Cerebellar nuclear complex (tissue), 1 donor: ENCODE results near the gene CAPN15.
A peak's percentile ranks its signal among the peaks of the same experiment; 100 is the strongest.

ENCODE experiments used
- DNase-seq, 2 experiments: peaks; one replicate each; lab custom pipeline; 2025; lab: John Stamatoyannopoulos, UW

CAPN15 gene

DNA sequence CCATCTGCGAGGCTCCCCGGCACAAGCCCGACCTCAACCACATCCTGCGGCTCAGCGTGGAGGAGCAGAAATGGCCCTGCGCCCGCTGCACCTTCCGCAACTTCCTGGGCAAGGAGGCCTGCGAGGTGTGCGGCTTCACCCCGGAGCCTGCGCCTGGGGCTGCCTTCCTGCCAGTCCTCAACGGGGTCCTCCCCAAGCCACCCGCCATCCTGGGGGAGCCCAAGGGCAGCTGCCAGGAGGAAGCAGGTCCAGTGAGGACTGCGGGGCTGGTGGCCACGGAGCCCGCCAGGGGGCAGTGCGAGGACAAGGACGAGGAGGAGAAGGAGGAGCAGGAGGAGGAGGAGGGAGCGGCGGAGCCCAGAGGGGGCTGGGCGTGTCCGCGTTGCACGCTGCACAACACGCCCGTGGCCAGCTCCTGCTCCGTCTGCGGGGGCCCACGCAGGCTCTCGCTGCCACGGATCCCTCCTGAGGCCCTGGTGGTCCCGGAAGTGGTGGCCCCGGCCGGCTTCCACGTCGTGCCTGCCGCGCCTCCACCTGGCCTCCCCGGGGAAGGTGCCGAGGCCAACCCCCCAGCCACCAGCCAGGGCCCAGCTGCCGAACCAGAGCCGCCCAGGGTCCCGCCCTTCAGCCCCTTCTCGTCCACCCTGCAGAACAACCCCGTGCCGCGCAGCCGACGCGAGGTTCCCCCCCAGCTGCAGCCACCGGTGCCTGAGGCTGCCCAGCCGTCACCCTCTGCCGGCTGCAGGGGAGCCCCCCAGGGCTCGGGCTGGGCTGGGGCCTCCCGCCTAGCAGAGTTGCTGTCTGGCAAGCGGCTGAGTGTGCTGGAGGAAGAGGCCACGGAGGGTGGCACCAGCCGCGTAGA lies 19.6 kb downstream of the CAPN15 start:
- DNase-seq, result peak; percentile 43 to 72

DNA sequence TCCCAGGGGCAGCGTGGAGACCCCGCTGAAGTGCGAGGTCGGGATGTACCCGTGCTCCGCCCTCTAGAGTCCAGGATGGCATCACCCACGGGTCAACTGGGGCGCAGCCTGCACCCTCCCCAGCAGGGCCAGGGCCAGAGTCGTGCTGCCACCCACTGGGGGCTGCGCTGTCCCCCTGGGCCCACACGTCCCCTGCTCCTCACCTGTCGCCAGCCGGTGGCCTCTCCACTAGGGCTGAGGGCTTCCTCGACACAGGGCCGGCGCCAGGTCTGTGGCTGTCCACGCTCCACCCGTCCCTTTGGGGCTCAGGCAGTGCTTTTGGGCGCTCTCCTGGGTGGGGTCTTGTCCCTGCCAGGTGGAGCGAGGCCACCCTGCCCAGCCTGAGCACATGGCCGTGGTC lies 21.1 kb downstream of the CAPN15 start:
- no peak for DNase-seq

DNA sequence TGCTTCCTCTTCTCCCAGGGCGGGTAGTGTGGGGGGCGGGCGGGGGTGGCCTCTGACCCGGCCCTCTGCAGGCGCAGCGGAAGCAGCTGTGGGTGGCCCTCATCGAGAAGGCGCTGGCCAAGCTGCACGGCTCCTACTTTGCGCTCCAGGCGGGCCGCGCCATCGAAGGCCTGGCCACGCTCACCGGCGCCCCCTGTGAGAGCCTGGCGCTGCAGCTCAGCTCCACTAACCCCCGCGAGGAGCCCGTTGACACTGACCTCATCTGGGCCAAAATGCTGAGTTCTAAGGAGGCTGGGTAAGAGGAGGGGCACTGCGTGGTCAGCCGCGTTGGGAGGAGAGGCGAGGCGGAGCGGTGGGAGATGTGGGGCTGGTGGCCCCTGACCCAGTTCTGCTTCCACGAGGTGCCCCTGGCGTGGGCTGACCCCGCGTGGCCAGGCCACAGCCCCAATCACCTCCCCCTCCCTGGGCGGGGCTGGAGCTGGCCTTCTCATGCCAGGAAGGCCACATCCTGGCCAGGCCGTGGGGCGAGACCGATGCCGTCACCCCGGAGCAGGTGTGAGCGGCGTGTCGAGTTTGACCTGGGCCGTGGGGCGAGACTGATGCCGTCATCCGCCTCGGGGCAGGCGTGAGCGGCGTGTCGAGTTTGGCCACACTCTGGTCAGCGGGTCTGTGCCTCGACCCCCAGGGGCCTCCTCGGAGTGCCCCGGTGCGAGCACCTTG lies 22.2 kb downstream of the CAPN15 start:
- no peak for DNase-seq

DNA sequence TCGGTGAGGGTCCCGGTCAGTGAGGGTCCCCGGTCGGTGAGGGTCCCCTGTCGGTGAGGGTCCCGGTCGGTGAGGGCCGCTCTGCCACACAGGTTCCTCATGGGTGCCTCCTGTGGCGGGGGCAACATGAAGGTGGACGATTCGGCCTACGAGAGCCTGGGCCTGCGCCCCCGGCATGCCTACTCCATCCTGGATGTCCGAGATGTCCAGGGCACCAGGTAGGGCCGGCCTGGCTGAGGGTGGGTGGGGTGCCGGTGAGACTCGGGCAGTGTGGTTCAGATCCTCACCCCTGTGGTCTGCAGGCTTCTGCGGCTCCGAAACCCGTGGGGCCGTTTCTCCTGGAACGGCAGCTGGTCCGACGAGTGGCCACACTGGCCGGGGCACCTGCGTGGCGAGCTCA lies 23.7 kb downstream of the CAPN15 start:
- DNase-seq, result no peak

DNA sequence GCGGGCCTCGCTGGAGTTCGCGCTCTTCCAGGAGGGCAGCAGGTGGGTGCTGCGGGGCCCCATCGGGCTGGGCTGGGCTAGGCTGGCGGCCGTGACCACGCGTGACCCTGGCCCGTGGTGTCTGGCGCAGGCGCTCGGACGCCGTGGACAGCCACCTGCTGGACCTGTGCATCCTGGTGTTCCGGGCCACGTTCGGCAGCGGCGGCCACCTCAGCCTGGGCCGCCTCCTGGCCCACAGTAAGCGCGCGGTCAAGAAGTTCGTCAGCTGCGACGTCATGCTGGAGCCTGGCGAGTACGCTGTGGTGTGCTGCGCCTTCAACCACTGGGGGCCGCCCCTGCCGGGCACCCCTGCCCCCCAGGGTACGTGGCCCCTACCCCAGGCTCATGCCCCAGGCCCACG lies 24.7 kb downstream of the CAPN15 start:
- DNase-seq, result no peak

DNA sequence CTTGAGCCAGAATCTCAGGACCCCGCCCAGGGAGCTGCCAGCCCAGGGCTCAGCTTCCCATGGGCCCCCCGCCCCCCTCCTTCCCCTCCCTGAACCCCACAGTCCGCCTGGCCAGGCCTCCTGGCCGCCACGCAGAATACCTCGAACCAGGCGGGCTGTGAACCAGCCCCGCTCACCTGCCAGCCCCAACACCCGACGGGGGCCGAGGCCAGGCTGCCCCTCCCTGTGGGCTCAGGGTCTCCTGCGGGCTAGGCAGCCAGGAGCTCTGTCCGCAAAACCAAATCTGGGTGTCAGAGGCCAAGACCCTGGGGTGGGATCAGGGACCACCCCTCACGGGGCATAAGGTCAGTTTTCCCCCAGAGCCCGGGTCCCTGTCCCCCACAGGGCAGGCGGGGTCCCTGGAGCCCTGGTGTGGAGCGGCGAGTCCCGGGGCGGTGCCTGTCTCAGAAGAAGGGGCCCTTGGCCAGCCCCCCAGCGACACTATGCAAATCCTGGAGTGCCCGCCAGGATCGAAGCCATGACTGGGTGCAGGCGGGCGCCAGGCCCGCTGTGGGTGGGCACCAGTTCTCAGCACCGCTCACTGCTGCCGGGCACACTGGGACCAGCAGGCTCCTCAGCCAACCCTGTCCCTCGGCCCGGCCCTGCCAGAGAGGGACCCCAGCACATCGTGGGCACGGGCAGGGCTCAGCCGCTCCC lies 26.2 kb downstream of the CAPN15 start:
- DNase-seq, result no peak

DNA sequence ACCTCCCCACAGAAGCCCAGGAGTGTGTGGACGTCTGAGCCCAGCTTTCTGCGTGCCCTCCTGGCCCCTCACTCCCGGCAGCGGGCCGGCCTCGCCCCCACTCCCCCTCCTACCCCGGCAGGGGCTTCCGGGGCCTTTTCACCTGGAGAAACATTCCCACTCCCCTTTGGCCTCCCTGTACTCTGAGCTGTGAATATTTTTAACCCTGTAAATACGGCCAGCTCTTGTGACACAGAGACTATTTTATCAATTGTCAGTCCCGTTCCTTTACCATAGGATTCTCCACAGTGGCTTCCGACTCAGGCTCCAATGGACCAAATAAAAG lies 26.7 kb downstream of the CAPN15 start:
- DNase-seq, result no peak

DNA sequence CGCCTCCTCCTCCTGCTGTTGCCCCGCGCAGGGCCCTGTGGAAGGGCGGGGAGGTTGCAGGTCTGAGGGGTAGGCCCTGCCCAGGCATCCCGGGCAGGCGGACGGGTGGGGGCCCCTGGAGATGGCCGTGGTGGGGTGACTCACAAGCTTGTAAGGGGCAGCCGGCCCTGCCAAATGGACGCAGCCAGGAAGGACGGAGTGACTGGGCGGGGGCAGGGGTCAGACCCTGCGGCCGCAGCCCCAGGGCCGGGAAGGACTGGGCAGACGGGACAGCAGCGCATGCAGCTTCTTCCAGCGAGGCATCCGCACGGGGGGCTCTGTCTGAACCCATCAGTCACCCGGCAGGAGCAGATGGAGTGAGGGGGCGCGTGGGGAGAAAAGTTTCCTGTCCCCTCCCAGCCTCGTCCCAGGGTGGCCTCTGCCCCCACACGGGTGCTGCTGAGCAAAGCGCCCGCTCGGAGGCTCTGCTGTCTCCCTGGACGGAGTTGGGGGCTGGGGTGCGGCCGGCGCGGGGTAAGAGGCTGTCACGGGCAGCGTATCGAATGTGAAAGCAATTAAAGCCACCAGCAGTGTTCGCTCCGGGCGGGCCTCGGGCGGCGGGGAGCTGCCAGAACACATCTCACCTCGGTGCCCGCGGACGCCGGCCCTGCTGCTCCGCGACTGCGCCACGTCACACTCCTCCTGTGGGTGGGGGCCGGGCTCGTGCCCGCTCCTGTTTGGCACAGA lies 27.3 kb downstream of the CAPN15 start:
- no peak for DNase-seq

DNA sequence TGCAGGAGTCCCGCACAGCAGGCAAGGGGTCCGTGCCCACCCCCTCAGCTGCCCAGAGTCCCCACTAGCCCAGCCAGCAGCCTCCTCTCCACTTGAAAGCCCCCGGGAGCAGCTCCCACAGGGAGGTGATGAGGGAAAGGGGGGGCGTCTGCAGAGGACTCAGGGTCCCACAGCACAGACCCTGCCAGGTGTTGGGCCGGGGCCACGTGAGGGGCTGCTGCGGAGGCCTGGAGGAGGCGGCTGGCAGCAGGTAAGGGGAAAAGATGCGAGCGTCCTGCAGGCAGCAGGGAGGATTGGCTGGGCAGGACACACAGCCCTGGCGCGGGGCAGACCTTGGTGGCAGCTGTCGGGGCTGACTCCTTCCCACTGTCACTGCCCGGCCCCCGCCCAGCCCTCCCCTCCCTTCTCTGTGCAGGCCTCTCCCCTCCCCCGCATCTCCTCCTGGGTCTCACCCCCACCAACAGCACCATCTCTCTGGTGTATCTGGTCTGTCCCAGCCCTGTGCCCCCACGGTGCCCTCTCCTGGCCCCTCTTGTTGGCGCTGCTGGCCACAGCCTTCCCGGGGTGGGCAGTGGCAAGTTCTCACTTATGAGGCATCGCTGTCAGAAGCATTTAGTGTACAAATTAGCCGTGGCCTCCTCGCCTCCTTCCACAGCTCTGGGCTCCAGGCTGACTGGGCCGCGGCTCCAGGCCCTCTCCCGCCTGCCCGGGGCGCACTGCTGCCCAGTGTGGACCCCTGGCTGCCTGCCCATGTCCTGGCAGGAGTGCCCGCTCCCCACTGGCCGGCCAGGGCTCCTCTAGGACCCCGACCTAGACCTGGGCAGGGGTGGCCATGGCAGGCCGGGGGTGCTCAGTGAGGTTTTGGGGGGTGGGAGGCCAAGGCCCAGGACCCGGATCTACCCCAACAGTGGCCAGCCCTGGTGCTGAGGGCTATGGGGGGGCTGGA lies 28.3 kb downstream of the CAPN15 start:
- DNase-seq, result no peak

DNA sequence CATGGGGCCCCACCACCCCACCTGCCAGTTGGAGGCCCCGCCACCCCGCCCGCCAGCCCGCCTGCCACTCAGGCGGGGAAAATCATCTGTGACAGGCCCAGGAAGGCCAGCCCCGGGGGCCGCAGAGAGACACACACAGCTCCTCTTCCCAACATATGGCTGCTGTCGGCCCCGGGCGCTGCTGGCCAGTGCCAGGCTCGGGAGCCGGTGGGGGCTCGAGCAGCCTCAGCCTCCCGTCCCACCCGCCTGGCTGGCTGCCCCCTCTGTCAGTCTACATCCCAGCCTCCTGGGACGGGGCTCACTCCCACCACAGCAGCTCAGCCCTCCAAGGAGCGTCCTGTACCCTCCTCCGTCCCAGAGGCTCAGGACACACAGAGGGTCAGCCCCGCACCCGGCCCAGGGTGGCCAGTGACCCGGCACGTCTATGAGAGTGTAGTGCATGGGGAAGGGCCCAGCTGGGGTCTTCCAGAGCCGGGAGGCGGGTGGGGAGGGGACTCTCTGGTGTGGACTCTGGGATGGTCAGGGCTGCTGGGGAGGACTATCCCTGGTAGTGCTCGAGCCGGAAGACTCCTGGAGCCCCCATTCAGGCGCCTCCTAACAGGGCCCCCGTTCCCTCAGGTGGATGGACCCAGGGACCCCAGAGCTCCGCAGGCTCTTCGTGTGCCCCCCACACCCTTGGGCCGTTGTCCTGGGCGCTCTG lies 29.1 kb downstream of the CAPN15 start:
- DNase-seq, result no peak

DNA sequence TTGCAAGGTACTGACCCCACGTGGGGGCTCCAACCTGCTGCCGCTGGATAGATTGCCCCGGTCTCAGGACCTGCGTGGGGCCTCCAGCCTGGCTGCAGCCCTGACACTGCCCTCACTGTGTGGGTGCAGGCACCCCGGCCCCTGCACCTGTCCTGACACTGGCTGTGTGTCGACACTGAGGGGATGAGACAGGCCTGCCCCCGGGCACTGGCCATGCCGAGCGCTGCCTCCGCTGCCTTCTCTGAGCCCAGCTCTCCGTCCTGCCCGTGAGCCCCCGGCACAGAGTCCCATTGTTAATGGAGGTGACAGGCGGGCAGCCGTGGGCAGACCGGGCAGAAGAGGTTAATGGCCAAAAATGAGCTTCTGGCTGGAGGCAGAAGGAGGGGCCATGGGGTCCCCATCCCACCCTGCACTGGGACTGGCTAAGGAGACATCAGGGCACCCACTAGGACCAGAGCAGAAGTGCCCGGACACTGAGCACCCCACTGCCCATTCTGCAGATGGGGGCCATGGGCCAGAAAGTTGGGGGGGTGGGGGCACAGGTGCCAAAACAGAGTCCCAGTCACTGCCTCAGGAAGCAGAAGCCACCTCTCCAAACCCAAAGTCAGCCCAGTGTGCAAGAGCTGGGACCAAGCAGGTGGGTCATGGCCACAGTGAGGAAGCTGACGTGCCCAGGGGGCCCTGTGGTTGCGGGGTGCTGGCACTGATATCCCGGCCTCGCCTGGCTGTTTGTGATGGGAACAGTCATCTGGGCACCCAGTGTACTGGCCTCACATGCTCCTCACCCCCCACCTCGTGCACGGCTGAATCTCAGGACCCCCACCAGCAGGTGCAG lies 30.2 kb downstream of the CAPN15 start:
- DNase-seq, result no peak

DNA sequence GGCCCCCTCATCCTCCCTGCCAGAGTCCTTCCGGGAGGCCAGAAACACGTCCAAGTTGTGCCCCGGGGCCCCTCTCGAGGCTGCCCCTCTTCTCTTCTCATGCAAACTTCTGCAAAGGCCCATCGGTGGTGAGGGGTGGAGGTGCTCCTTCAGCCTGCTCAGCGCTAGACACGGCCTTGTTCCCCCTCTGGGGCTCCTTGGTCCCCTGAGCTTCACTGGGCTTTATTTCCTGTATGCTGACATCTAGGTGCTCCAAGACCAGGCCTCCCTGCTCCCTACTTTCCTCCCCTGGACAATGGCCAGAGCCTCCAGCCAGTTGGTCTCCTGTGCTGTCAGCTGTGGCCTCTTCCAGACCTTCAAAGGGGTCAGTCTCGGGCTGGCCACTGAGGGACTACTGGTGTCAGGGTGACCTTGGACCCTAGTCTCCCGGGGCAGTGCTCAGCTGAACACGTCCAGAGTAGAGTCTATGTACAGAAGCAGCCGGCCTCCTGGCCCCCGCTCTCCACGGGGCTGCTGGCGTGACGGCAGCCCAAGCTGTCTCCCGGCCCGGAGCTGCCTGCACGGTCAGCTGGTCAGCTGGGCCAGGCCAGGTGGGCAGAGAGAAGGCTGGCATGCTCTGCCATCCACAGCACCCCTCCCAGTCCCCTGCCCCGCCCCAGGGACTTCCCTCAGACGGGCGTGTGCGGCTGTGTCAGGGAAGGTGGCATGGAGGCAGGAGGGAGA lies 30.9 kb downstream of the CAPN15 start:
- peak; percentile 83 to 94 for DNase-seq

DNA sequence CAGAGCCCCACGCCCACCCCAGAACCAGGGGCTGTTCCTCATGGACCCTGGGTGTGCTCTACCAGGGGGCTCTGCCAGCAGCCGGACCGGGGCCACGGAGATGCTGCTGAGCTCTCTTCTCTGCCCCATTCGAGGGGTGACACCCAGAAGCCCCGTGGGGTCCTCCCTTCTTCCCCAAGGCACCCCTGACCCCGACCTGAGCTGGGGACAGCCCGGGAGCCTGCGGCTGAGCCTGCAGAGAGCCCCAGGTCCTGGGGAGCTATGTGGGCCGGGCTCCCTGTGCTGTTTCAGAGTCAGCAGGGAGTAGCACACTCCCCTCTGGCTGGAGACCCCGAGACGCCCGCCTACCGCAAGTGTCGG lies 31.5 kb downstream of the CAPN15 start:
- DNase-seq, result no peak

DNA sequence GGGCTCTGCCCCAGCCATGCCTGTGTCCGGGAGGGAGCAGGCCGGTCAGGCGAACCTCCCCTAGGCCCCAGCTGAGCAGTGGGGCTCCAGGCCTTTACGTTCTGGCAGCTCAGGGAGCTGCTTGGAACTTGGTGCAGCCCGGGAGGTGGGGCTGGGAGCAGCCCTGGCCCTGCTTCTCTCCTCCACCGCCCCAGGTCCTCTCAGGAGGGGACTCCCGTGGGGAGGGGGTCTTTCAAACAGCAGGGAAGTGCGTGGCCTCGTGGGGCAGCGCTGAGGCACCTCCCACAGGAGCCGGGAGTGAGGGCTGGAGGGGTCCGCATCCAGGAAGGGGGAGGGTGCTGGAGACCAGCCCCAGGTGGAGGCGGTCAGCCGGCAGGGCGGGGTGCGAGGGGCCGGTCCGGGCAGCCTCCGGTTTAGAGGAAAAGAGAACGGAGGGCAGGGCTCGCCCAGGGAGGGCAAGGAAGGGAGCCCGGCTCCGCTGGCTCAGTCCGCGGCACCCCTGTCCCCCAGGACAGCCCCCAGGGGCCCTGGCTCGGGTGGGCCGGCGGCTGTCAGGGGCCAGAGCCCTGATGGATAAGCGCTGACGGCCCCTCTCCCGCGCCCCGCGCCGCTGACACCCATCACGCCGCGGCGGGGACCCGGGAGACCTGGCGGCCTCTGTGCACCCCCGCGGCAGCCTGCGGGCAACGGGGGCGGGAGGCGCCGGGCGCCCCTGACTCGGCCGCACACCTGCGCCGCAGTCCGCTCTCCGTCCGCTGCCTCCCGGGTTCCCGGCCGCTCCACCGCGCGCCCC lies 32.1 kb downstream of the CAPN15 start:
- no peak for DNase-seq

DNA sequence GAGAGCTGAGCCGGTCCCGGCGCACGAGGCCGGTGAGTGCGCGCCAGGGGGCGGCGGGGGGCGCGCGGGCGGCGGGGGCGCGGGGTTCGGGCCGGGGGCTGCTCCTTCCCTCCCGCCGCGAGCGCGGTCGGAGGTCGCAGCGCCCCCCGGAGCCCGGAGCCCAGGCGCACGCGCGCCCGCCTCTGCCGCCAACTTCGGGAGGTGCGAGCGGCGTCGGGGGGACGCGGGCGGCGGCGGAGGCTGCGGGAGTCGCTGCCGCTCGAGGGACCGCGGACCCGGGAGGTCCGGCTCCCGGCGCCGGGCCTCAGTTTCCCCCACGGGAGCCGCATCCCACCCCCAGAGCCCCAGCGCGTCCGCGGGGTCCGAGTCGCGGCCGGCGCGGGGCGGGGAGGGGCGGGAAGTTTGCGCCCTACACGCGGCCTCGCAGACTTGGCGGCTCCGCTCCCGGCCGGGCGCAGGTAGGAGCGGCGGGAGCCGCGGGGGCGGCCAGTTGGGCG lies 32.7 kb downstream of the CAPN15 start, which contains the start of gene PRR35:
PRR35 (plus strand) TSS at position 191 of the 497 bp plus-strand sequence. CDS start 2,901 bp downstream, outside the sequence.
- no peak for DNase-seq

DNA sequence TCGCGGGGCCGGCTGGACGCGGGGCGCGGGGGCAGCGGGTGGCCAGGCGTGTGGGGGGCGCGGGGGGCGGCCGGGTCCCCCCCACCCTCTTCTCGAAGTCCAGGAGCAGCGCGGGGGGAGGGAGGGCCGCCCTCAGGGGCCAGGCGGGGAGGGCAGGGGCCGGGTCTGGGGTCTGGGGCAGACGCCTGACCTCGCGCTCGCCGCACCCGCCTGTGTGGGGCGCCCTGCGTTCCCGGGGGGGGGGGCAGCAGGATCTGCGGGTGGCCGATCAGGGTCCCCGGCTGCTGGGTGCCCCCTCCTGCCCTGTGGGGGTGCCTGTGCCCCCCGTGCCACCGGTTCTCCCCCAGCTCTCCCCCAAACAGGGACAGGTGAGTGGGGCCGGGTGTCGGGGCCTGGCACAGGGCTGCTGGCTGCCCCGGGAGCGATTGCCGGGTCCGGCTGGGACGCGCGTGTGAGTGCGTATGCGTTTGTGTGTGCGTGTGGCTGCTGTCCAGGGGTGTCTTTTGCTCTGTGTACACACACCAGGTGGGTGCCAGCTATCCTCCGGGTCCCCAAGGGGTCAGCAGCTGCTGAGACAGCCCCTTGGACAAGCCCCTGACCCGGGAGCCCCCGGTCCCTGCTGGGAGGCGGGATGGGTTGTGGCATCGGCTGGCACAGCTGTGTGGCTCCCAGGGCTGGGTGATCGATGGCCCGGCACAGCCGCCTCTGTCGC lies 33.3 kb downstream of the CAPN15 start:
- DNase-seq, result no peak

DNA sequence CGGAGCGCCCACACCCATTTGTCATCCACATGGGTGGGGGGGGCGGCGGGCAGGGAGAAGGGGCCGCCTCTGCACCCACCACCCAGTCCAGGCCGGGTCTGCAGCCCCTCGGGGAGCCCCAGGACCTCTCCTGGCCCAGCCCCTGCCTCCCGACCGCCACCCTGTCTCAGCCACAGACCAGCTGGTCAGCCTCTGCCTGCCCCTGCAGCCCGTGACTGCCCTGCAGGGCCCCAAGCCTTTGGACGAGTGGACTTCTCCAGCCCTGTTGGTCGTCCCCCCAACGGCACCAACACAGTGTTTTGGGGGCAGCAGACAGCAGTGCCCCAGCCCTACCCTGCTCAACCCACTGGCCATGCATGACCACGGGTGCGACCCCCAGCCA lies 33.9 kb downstream of the CAPN15 start:
- no peak for DNase-seq
